HUES64 (cell line): ENCODE measurements around the gene UNC79.
A peak's percentile ranks its signal among the peaks of the same experiment; 100 is the strongest.

Experiments used
- H3K27ac ChIP-seq: 2 replicates; pipeline ENCODE4 v1.7.0; 2013; ENCODE audit warnings: low read depth, low read length, inconsistent platforms
- H3K27me3 ChIP-seq: 2 replicates; pipeline ENCODE4 v1.6.1; 2013; ENCODE audit warnings: mild to moderate bottlenecking, low read length; ENCODE audit not compliant: insufficient read depth
- H3K36me3 ChIP-seq: 2 replicates; pipeline ENCODE4 v1.6.1; 2013; ENCODE audit warnings: mild to moderate bottlenecking, low read length; ENCODE audit not compliant: insufficient read depth
- H3K4me1 ChIP-seq: 2 replicates; pipeline ENCODE4 v1.6.1; 2013; ENCODE audit warnings: mild to moderate bottlenecking, low read length, moderate library complexity; ENCODE audit not compliant: insufficient read depth
- H3K4me3 ChIP-seq: 2 replicates; pipeline ENCODE4 v1.5.1; 2013; ENCODE audit warnings: mild to moderate bottlenecking, low read length, moderate library complexity
- H3K9ac ChIP-seq: 2 replicates; pipeline ENCODE4 v1.6.1; 2013; ENCODE audit warnings: mild to moderate bottlenecking, low read depth, low read length
- H3K9me3 ChIP-seq: 2 replicates; pipeline ENCODE4 v1.6.1; 2013; ENCODE audit warnings: low read depth, low read length; ENCODE audit not compliant: insufficient read depth
- WGBS: fragments of 150-250, 120-280 bp; methylation state at CpG from one replicate; pipeline ENCODE4 v1.1.7; 2013; ENCODE audit warnings: missing lambda C conversion rate; 5-methylcytosine and 5-hydroxymethylcytosine counted together

Gene UNC79

GRCh38 chr14:93663317-93663716 is 232.6 kb downstream of the UNC79 start:
- H3K9me3 ChIP-seq: peaks cover 34% of the 10 kb centered on the region
- H3K27me3 ChIP-seq: no peaks in the 10 kb centered on the region
- H3K9ac ChIP-seq: no peak overlapping the region
- H3K4me1 ChIP-seq: no peaks in the 10 kb centered on the region
- no peaks in the 10 kb centered on the region for H3K36me3 ChIP-seq
- no peak overlapping the region for H3K27ac ChIP-seq
- no peak overlapping the region for H3K4me3 ChIP-seq

- Histone ChIP-seq H3K4me1 (no peaks in the 10 kb centered on the region), H3K36me3 (no peaks in the 10 kb centered on the region), H3K27ac (no peak overlapping the region), H3K9ac (no peak overlapping the region), H3K4me3 (no peak overlapping the region), H3K27me3 (no peaks in the 10 kb centered on the region), H3K9me3 (peaks cover 34% of the 10 kb centered on the region)
Measured at GRCh38 chr14:93665169-93665568, 234.4 kb downstream of the UNC79 start.

GRCh38 chr14:93669632-93670031 is 238.9 kb downstream of the UNC79 start:
- H3K4me1 ChIP-seq: no peaks in the 10 kb centered on the region
- H3K4me3 ChIP-seq: no peak overlapping the region
- no peaks in the 10 kb centered on the region for H3K36me3 ChIP-seq
- H3K27me3 ChIP-seq: no peaks in the 10 kb centered on the region
- peaks cover 26% of the 10 kb centered on the region for H3K9me3 ChIP-seq
- 92% methylated on average over 4 of the region's 4 CpGs for WGBS
- H3K27ac ChIP-seq: no peak overlapping the region
- no peak overlapping the region for H3K9ac ChIP-seq

GRCh38 chr14:93674343-93674742 is 243.6 kb downstream of the UNC79 start:
- Histone ChIP-seq H3K4me3 (no peak overlapping the region), H3K4me1 (no peaks in the 10 kb centered on the region), H3K9ac (no peak overlapping the region), H3K27me3 (no peaks in the 10 kb centered on the region), H3K36me3 (no peaks in the 10 kb centered on the region), H3K27ac (no peak overlapping the region), H3K9me3 (no peaks in the 10 kb centered on the region)
- WGBS: 96% methylated on average over 1 of the region's 1 CpG

- no peaks in the 10 kb centered on the region for H3K36me3 ChIP-seq
- H3K27me3 ChIP-seq: no peaks in the 10 kb centered on the region
- H3K4me3 ChIP-seq: no peak overlapping the region
- H3K9me3 ChIP-seq: no peaks in the 10 kb centered on the region
- no peaks in the 10 kb centered on the region for H3K4me1 ChIP-seq
- no peak overlapping the region for H3K9ac ChIP-seq
- no peak overlapping the region for H3K27ac ChIP-seq
Measured at GRCh38 chr14:93675651-93676050, 244.9 kb downstream of the UNC79 start.

- H3K9ac ChIP-seq: no peak overlapping the region
- no peaks in the 10 kb centered on the region for H3K4me1 ChIP-seq
- H3K27me3 ChIP-seq: no peaks in the 10 kb centered on the region
- no peaks in the 10 kb centered on the region for H3K36me3 ChIP-seq
- H3K9me3 ChIP-seq: no peaks in the 10 kb centered on the region
- WGBS: 85% methylated on average over 2 of the region's 2 CpGs
- no peak overlapping the region for H3K27ac ChIP-seq
- no peak overlapping the region for H3K4me3 ChIP-seq
Measured at GRCh38 chr14:93676416-93676958, 245.7 kb downstream of the UNC79 start.

GRCh38 chr14:93682459-93682858 is 251.7 kb downstream of the UNC79 start:
- H3K36me3 ChIP-seq: no peaks in the 10 kb centered on the region
- no peak overlapping the region for H3K9ac ChIP-seq
- H3K27me3 ChIP-seq: no peaks in the 10 kb centered on the region
- H3K4me1 ChIP-seq: peaks cover 20% of the 10 kb centered on the region
- WGBS: no CpG with 5 or more reads among the region's 2 CpGs
- H3K27ac ChIP-seq: no peak overlapping the region
- H3K9me3 ChIP-seq: no peaks in the 10 kb centered on the region
- H3K4me3 ChIP-seq: no peak overlapping the region

GRCh38 chr14:93683226-93683625 is 252.5 kb downstream of the UNC79 start:
- no peaks in the 10 kb centered on the region for H3K27me3 ChIP-seq
- no peak overlapping the region for H3K27ac ChIP-seq
- no peaks in the 10 kb centered on the region for H3K9me3 ChIP-seq
- 83% methylated on average over 3 of the region's 5 CpGs for WGBS
- no peaks in the 10 kb centered on the region for H3K36me3 ChIP-seq
- H3K9ac ChIP-seq: no peak overlapping the region
- no peak overlapping the region for H3K4me3 ChIP-seq
- H3K4me1 ChIP-seq: peaks cover 27% of the 10 kb centered on the region

- Histone ChIP-seq H3K4me3 (no peak overlapping the region), H3K9me3 (no peaks in the 10 kb centered on the region), H3K36me3 (no peaks in the 10 kb centered on the region), H3K9ac (no peak overlapping the region), H3K27me3 (no peaks in the 10 kb centered on the region), H3K4me1 (peaks cover 36% of the 10 kb centered on the region), H3K27ac (no peak overlapping the region)
- WGBS: 92% methylated on average over 13 of the region's 13 CpGs
Measured at GRCh38 chr14:93685121-93685895, 254.6 kb downstream of the UNC79 start.

GRCh38 chr14:93686268-93686667 is 255.5 kb downstream of the UNC79 start:
- Histone ChIP-seq H3K9ac (no peak overlapping the region), H3K4me1 (peaks cover 37% of the 10 kb centered on the region), H3K27ac (no peak overlapping the region), H3K27me3 (no peaks in the 10 kb centered on the region), H3K36me3 (no peaks in the 10 kb centered on the region), H3K4me3 (no peak overlapping the region), H3K9me3 (no peaks in the 10 kb centered on the region)
- 85% methylated on average over 5 of the region's 5 CpGs for WGBS

GRCh38 chr14:93688239-93688666 is 257.5 kb downstream of the UNC79 start:
- Histone ChIP-seq H3K9me3 (no peaks in the 10 kb centered on the region), H3K4me1 (peaks cover 56% of the 10 kb centered on the region), H3K27ac (peak overlapping the region; percentile 94), H3K4me3 (peak overlapping the region; percentile 26), H3K27me3 (no peaks in the 10 kb centered on the region), H3K9ac (peak overlapping the region; percentile 67), H3K36me3 (no peaks in the 10 kb centered on the region)
- WGBS: 1% methylated on average over 5 of the region's 5 CpGs
